Transverse colon (tissue), 4 donors: ENCODE measurements around the gene TWIST2. TPM values are rescaled to one million over a fixed set of nuclear protein-coding genes. Genes with fewer than 3 reads are reported as not detected.

Experiments
- DNase-seq: peaks from one replicate; pipeline ENCODE4 v3.0.0-alpha.2; 2019
- H3K27ac ChIP-seq, 4 donors: fragments of 200-600 bp; sonication (generic); 2 replicates each; pipeline ENCODE4 v1.5.1; 2016 to 2018; ENCODE audit warnings: inconsistent platforms in 4 of 4
- H3K27me3 ChIP-seq: fragments of 200-600 bp; sonication (generic); 2 replicates; pipeline ENCODE4 v1.5.1; 2017; ENCODE audit warnings: inconsistent platforms
- H3K36me3 ChIP-seq, 4 donors: fragments of 200-600 bp; sonication (generic); 2 replicates each; pipeline ENCODE4 v1.5.1; 2017 to 2019; ENCODE audit warnings: inconsistent platforms in 4 of 4
- H3K4me1 ChIP-seq, 4 donors: fragments of 200-600 bp; sonication (generic); 2 replicates each; pipeline ENCODE4 v1.5.1; 2017 to 2020; ENCODE audit warnings: inconsistent platforms in 4 of 4
- H3K4me3 ChIP-seq, 4 donors: fragments of 200-600 bp; sonication (generic); 1 replicate in 1 of 4; 2 replicates in 3 of 4; pipeline versions ENCODE4 v1.5.1 to v1.6.1; 2017 to 2019; ENCODE audit warnings: inconsistent platforms in 4 of 4
- H3K9me3 ChIP-seq, 2 donors: fragments of 200-600 bp; sonication (generic); 2 replicates each; pipeline ENCODE4 v1.5.1; 2017 to 2019; ENCODE audit warnings: inconsistent platforms in 2 of 2
- EP300 ChIP-seq: sonication (generic); formaldehyde crosslinking; IDR thresholded peaks from one replicate; pipeline ENCODE4 v1.6.1; 2017; ENCODE audit warnings: antibody characterized with exemption, low read depth
- POLR2A ChIP-seq: fragments of 450-650 bp; IDR thresholded peaks from one replicate; pipeline ENCODE4 v1.6.1; 2016; ENCODE audit warnings: antibody characterized with exemption, mild to moderate bottlenecking, moderate library complexity
- POLR2AphosphoS5 ChIP-seq, 3 donors: sonication (generic); formaldehyde crosslinking; IDR thresholded peaks; one replicate each; pipeline ENCODE4 v1.6.1; 2016; ENCODE audit warnings: antibody characterized with exemption in 3 of 3
- WGBS, 2 donors: methylation state at CpG; one replicate each; pipeline ENCODE4 v1.1.5; 2018; ENCODE audit warnings: low coverage in 1 of 2; 5-methylcytosine and 5-hydroxymethylcytosine counted together
- in situ Hi-C, 4 donors: fragments of 200-750 bp; cut with MboI; loops; one replicate each; pipeline versions ENCODE4 v1.15.0 to v1.15.1; 2017; ENCODE audit warnings: low sequenced_read_pairs in 3 of 4, low pct_ligation_motif_present in 1 of 4, low pct_unique_long_range_greater_than_20kb in 1 of 4
- intact Hi-C: fragments of 100-400 bp; cut with DNase I; formaldehyde crosslinking; loops from one replicate; pipeline ENCODE4 v1.15.1; 2023; ENCODE audit warnings: low total_unique reads
- total RNA-seq, 4 donors: library from RNA; depleted of rRNA; stranded (reverse); fragments of >200 nt; gene quantifications; one replicate each; pipeline ENCODE4 v1.1.0, GENCODE V29; 2016
- TF ChIP-seq, protein P1 (sequence below), 5 experiments: fragments of 200-600 bp in 3 of 5; fragments of 450-650 bp in 2 of 5; sonication (generic) in 3 of 5; IDR thresholded peaks; 1 replicate in 2 of 5; 2 replicates in 3 of 5; pipeline ENCODE4 v1.5.1; 2016 to 2017; ENCODE audit warnings: antibody characterized with exemption in 5 of 5, inconsistent platforms in 3 of 5, mild to moderate bottlenecking in 2 of 5, moderate library complexity in 1 of 5

Gene TWIST2
- total RNA-seq, 4 donors from 2014 or later: 6.7 to 59.1 (median 16.8) TPM

DNA sequence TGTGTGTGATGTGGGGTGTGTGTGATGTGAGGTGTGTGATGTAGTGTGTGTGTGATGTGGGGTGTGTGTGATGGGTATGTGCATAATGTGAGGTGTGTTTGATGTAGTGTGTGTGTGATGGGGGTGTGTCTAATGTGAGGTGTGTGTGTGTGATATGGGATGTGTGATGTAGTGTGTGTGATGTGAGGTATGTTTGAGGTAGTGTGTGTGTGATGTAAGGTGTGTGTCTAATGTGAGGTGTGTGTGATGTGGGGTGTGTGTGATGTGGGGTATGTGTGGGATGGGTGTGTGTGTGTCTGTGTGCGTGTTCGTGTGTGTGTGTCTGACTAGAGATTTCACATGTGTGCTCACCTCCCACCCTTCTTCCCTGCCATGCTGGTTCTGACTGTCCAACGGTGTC lies 56.3 kb downstream of the TWIST2 start:
- DNase-seq: no peak
- Histone ChIP-seq H3K9me3 (no peaks in the 10 kb centered on the region), H3K27me3 (no peaks in the 10 kb centered on the region), H3K27ac (no peak overlapping the region), H3K4me1 (no peaks in the 10 kb centered on the region), H3K4me3 (no peak overlapping the region), H3K36me3 (no peaks in the 10 kb centered on the region)
- intact Hi-C loops: no loop called here
- TF ChIP-seq EP300 (no peak), POLR2A (no peak), POLR2AphosphoS5 (IDR thresholded peaks at IDR 0.05) (no peak)
- TF ChIP-seq, protein P1, sequence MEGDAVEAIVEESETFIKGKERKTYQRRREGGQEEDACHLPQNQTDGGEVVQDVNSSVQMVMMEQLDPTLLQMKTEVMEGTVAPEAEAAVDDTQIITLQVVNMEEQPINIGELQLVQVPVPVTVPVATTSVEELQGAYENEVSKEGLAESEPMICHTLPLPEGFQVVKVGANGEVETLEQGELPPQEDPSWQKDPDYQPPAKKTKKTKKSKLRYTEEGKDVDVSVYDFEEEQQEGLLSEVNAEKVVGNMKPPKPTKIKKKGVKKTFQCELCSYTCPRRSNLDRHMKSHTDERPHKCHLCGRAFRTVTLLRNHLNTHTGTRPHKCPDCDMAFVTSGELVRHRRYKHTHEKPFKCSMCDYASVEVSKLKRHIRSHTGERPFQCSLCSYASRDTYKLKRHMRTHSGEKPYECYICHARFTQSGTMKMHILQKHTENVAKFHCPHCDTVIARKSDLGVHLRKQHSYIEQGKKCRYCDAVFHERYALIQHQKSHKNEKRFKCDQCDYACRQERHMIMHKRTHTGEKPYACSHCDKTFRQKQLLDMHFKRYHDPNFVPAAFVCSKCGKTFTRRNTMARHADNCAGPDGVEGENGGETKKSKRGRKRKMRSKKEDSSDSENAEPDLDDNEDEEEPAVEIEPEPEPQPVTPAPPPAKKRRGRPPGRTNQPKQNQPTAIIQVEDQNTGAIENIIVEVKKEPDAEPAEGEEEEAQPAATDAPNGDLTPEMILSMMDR (IDR thresholded peaks at IDR 0.05): no peak
- in situ Hi-C loops: no loop called here
- WGBS, 2 donors: 78% methylated on average over 3 of the region's 3 CpGs

DNA sequence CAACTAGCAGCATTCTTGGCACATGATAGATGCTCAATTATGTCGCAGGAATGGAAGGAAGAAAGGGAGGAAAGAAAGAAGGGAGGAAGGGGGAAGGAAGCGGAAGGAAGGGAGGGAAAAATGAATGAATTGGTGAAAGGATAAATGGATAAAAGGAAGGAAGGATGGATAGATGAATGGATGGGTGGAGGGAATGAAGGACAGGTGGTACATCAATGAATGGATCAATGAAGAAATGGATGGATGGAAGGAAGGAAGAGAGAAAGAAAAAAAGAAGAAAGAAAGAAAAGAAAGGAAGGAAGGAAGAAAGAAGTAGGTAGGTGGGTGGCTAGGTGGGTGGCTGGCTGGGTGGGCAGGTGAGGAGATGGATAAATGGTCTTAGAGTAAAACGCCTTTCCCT lies 56.8 kb downstream of the TWIST2 start:
- Histone ChIP-seq H3K27me3 (no peaks in the 10 kb centered on the region), H3K4me1 (no peaks in the 10 kb centered on the region), H3K27ac (no peak overlapping the region), H3K4me3 (no peak overlapping the region), H3K36me3 (no peaks in the 10 kb centered on the region), H3K9me3 (no peaks in the 10 kb centered on the region)
- no peak for DNase-seq
- in situ Hi-C loops (no loop called here), intact Hi-C loops (no loop called here)
- no peak for TF ChIP-seq POLR2A
- TF ChIP-seq, protein P1 (IDR thresholded peaks at IDR 0.05): no peak
- 84 to 94% methylated on average over 2 to 3 of the region's 3 CpGs for whole genome bisulfite sequencing, 2 donors

DNA sequence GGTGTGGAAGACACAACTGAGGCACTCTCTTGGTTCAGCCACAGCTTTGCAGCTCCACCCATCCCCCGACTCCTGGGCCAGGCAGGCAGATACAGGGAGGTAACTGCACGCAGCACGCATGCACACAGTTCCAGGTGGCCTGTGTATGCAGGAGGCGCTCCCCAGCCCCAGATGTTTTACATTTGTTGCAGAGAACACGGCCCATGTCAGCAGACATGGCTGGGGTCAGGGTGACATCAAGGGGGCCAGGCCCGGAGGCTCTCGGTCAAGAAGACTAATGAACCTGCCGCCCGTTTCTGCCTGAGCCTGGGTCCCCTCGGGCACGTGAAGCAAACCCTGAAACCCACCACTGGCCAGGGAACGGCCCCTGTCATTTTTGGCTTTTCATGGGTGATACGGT lies 57.3 kb downstream of the TWIST2 start:
- intact Hi-C loops: no loop called here
- Histone ChIP-seq H3K4me3 (no peak overlapping the region), H3K4me1 (no peaks in the 10 kb centered on the region), H3K9me3 (no peaks in the 10 kb centered on the region), H3K36me3 (no peaks in the 10 kb centered on the region), H3K27me3 (no peaks in the 10 kb centered on the region), H3K27ac (no peak overlapping the region)
- in situ Hi-C loops: no loop called here
- no peak for DNase-seq
- TF ChIP-seq POLR2A (no peak), POLR2AphosphoS5 (IDR thresholded peaks at IDR 0.05) (no peak)
- TF ChIP-seq, protein P1 (IDR thresholded peaks at IDR 0.05): no peak
- WGBS, 2 donors: 63% methylated on average over 13 of the region's 13 CpGs; no CpG with 5 or more reads in 1 of the 2 donors

DNA sequence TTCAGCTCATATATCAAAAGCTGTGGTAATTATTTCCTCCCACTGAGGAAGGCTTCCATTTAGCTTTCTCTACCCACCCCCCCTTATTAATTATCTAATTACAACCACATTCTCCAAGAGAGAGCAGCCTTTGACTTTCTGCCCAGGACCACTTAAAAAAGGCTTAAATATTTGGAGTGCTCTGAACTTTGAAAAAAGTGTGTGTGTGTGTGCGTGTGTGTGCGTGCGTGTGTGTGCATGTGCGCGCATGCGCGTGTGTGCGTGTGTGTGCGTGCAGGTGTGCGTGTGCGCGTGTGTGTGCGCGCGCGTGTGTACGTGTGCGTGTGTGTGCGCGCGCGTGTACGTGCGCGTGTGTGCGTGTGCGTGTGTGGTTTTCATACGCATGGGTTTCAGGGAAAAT lies 57.8 kb downstream of the TWIST2 start:
- Histone ChIP-seq H3K36me3 (no peaks in the 10 kb centered on the region), H3K27me3 (no peaks in the 10 kb centered on the region), H3K9me3 (no peaks in the 10 kb centered on the region), H3K4me1 (no peaks in the 10 kb centered on the region), H3K4me3 (no peak overlapping the region), H3K27ac (no peak overlapping the region)
- no peak for DNase-seq
- intact Hi-C loops: no loop called here
- no peak for TF ChIP-seq POLR2AphosphoS5 (IDR thresholded peaks at IDR 0.05)
- 66% methylated on average over 28 of the region's 28 CpGs; no CpG with 5 or more reads in 1 of the 2 donors for WGBS, 2 donors
- in situ Hi-C loops: no loop called here

DNA sequence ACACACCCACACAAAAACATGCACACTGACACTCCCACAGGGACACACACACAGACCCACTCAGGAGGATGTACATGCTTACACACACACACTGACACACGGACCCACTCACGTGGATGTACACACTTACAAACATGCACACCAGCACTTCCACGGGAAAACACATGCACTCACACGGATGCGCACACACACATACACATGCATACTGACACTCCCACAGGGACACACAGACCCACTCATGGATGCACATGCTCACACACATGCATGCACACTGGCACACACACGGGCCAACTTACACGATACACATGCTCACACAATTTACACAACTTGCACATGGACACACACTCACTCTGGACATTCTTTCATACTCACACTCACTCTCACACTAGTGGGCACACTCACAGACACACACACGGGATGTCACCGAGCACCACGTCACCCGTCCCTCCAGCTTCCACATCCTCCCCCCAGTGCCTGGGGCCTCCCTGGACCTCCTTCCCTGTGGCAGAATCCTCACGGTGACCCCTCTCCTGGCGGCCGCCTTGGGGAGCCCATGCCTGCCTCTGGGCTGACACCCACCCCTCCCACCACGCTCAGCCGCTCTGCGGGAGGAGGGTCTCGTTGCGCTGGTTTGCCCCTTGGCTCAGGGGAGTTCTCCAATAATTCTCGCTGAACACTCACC lies 58.5 kb downstream of the TWIST2 start:
- no peak overlapping the region for H3K4me3 ChIP-seq
- no peaks in the 10 kb centered on the region for H3K27me3 ChIP-seq
- 86 to 100% methylated on average over 4 to 20 of the region's 20 CpGs for WGBS, 2 donors
- no peaks in the 10 kb centered on the region for H3K36me3 ChIP-seq
- no peak for TF ChIP-seq EP300
- no peak for TF ChIP-seq POLR2A
- TF ChIP-seq POLR2AphosphoS5 (IDR thresholded peaks at IDR 0.05): no peak
- TF ChIP-seq, protein P1 (IDR thresholded peaks at IDR 0.05): no peak
- no peaks in the 10 kb centered on the region for H3K4me1 ChIP-seq
- in situ Hi-C loops (no loop called here), intact Hi-C loops (no loop called here)
- no peak overlapping the region for H3K27ac ChIP-seq
- no peak for DNase-seq
- H3K9me3 ChIP-seq: no peaks in the 10 kb centered on the region
